ENCODE results near the gene EPDR1. TPM values are rescaled to one million over a fixed set of nuclear protein-coding genes. Genes with fewer than 3 reads are reported as not detected.

EPDR1 gene
- total RNA-seq, 2 donors from 2014 or later = 5.6 to 8.5 TPM

- H3K27ac ChIP-seq = no peak overlapping the region
- no peak for TF ChIP-seq CTCF (IDR thresholded peaks at IDR 0.05)
- H3K36me3 ChIP-seq = no peaks in the 10 kb centered on the region
- DNase-seq = peak; percentile 19
- intact Hi-C loops (cut with DNase I) = loop anchor here (5.0 kb wide), 1 partner anchor 191 kb away; no protein-coding TSS in a partner anchor
- H3K4me1 ChIP-seq = peaks cover 6% of the 10 kb centered on the region
- peaks cover 17% of the 10 kb centered on the region for H3K27me3 ChIP-seq
- H3K4me3 ChIP-seq = peak overlapping the region; percentile 37
- H3K9me3 ChIP-seq = no peaks in the 10 kb centered on the region
- no peak overlapping the region for H3K9ac ChIP-seq (ENCODE audit: low read depth in 2 of 2, low read length in 2 of 2)
Observed at GRCh38 chr7:37916017-37916672, 4.3 kb upstream of the EPDR1 start.

- intact Hi-C loops (cut with DNase I) = loop anchor here (5.0 kb wide), 1 partner anchor 190 kb away; no protein-coding TSS in a partner anchor
- Histone ChIP-seq H3K4me3 (peak within 1 kb of the TSS; percentile 37), H3K36me3 (no peaks in the 10 kb centered on the region), H3K9me3 (no peaks in the 10 kb centered on the region), H3K4me1 (peaks cover 6% of the 10 kb centered on the region), H3K9ac (ENCODE audit: low read depth in 2 of 2, low read length in 2 of 2) (peak within 1 kb of the TSS; percentile 6 to 19), H3K27ac (no peak within 1 kb of the TSS), H3K27me3 (peaks cover 17% of the 10 kb centered on the region)
- DNase-seq = peak; percentile 50
- TF ChIP-seq CTCF (IDR thresholded peaks at IDR 0.05) = peak; percentile 47
Observed at GRCh38 chr7:37916673-37917660, 3.5 kb upstream of the EPDR1 start, which contains the start of gene SFRP4. Gene SFRP4, minus strand, starts transcription at chr7:37916817. Its CDS starts 280 bp downstream, at chr7:37916537.

- Histone ChIP-seq H3K4me3 (no peak overlapping the region), H3K27ac (no peak overlapping the region), H3K36me3 (no peaks in the 10 kb centered on the region), H3K27me3 (peaks cover 17% of the 10 kb centered on the region), H3K9ac (ENCODE audit: low read depth in 2 of 2, low read length in 2 of 2) (no peak overlapping the region), H3K9me3 (no peaks in the 10 kb centered on the region), H3K4me1 (peaks cover 6% of the 10 kb centered on the region)
- intact Hi-C loops (cut with DNase I) = loop anchor here (5.0 kb wide), 1 partner anchor 189 kb away; no protein-coding TSS in a partner anchor
- DNase-seq = no peak
- TF ChIP-seq CTCF (IDR thresholded peaks at IDR 0.05) = no peak
Observed at GRCh38 chr7:37918526-37918925, 1.9 kb upstream of the EPDR1 start.

GRCh38 chr7:37920849-37921805, 687 bp downstream of the EPDR1 start:
- TF ChIP-seq CTCF (IDR thresholded peaks at IDR 0.05) = no peak
- peaks cover 7% of the 10 kb centered on the region for H3K27me3 ChIP-seq
- DNase-seq = peak; percentile 46
- peaks cover 6% of the 10 kb centered on the region for H3K4me1 ChIP-seq
- H3K4me3 ChIP-seq = peak overlapping the region; percentile 76
- H3K9ac ChIP-seq (ENCODE audit: low read depth in 2 of 2, low read length in 2 of 2) = peak overlapping the region; percentile 59 to 68
- peak overlapping the region; percentile 38 for H3K27ac ChIP-seq
- H3K36me3 ChIP-seq = no peaks in the 10 kb centered on the region
- no peaks in the 10 kb centered on the region for H3K9me3 ChIP-seq
- intact Hi-C loops (cut with DNase I) = no loop called here

All from colonic mucosa (tissue), 4 donors.